Effector CD4-positive, alpha-beta T cell (primary cell): ENCODE measurements around the gene RPGRIP1L.
"Not testable (repeated sequence)": the region's sequence is repeated elsewhere in the genome, so short reads cannot be mapped to it uniquely, and the experiment has no call there.

Source experiments
- DNase-seq: peaks from one replicate; pipeline ENCODE4 v3.0.0-alpha.2; 2020

The RPGRIP1L gene

DNA sequence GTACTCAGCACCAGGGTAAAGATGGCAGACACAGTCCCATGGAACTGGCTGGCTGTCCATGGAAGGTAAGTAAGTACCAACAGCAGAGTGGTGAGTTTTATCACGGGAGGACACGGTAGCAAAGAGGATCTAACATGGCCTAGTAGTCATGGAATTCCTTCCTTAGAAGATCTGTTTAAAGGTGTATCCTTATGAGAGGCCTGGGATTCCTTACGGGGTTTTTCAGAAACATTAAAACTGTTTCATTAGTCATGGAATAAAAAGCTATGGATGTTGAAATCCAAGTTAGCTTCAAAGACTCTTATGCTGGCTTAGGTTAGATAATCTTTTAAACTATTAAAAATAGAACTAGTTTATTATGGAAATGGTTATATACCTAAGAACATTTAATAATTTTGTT lies 7.7 kb upstream of the RPGRIP1L start:
- DNase-seq: no peak

DNA sequence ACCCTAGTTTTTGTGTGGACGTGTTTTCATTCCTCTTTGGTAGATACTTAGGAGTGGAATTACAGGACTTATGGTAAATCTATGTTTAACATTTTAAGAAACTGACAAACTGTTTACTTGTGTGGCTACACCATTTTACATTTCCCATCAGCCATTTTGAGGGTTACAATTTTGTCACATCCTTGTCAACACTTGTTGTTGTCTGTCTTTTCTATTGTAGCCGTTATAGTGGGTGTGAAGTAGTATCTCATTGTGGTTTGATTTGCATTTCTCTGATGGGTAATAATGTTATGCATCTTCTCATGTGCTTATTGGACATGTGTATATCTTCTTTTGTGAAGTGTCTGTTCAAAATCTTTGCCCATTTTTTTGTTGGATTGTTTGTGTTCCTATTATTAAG lies 4.8 kb upstream of the RPGRIP1L start:
- no peak for DNase-seq

DNA sequence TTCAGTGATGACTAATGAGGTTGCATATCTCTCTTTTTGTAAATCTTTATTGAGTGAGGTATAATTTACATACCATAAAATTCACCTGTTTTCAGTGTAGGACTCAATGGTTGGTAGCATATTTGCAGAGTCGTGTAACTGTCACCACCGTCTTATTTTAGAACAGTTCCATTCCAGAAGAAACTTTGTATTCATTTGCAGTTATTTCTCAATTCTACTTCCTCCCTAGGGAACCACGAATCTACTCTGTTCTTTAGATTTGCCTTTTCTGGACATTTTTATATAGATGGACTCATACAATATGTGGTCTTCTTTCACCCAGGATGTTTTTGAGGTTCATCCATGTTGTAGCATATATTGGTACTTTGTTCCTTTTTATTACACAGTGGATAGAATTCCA lies 4.0 kb upstream of the RPGRIP1L start:
- DNase-seq: no peak

DNA sequence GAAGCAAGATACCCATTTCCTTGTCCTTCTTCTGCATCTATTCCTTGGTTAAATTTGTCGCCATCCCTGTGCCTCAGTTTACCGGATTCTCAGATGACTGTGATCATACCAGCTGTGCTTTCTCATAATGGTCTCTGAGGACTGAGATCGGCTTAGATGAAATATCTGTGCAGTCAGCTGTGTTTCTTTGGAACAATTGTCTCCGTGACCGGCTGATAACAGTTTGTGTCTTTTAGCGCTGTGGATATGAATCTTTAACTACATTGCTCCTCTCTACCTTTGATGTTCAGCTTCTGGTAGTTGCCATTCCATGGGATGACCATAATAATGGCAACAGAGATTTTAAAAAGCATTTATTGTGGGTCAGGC lies 770 bp upstream of the RPGRIP1L start:
- no peak for DNase-seq

DNA sequence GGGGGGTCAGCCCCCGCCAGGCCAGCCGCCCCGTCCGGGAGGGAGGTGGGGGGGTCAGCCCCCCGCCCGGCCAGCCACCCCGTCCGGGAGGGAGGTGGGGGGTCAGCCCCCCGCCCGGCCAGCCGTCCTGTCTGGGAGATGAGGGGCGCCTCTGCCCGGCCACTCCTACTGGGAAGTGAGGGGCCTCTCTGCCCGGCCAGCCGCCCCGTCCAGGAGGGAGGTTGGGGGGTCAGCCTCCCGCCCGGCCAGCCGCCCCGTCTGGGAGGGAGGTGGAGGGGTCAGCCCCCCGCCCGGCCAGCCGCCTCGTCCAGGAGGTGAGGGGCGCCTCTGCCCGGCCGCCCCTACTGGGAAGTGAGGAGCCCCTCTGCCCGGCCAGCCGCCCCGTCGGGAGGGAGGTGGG lies 5.4 kb downstream of the RPGRIP1L start:
- not testable (repeated sequence) for DNase-seq

DNA sequence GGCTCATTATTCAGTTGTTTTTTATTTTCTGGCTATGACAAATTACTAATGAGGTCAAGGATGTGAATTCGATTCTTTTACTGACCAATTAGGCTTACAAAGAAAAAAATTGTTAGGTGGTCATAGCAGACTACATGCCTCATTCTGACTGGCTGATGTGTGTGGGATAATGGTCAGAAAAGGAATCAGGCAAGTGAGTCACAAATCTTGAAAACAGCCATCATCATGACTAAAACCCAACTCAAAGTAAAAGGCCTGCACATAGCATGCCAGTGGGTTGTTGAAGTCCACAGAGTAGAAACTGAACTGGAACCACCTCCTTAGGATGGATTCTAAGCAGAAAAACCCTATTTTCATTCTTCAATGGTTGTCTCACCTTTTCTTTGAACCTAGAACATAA lies 8.6 kb downstream of the RPGRIP1L start:
- no peak for DNase-seq

DNA sequence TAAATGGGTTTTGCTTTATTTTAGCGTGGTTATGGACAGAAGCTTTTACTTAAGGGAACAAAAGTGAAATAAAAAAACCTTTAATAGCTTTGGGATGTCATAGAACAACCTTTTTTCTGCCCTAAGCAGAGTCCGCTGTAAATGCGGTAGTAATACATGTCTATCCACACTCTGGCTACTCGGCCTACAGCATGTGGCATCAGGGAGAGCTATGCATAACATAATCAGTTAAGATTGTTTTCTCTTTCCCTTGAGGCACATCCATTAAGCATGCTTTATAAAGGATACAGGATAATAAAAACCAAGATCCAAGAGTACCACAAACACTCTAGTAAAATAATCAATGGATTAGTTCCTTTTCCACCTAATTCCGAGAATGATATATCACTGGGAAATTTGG lies 10.3 kb downstream of the RPGRIP1L start:
- no peak for DNase-seq

DNA sequence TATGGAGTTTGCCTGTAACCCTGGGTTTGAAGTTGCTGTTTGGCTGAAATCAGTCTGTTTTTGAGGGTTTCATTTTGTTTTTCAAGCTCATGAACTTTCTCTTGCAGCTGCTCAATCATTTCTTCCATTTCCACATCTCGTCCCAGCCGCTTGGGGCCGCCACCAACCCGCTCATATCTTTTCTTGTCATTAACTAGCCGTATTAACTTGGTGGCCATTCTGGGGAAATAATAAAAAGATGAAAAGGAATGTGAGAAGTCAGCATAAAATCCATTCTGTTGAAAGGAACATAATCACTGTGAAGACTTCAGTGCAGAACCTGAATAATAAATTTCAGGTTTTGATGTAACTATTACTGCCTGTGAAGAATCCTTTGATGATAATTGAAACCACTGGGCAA lies 11.5 kb downstream of the RPGRIP1L start:
- DNase-seq: no peak

DNA sequence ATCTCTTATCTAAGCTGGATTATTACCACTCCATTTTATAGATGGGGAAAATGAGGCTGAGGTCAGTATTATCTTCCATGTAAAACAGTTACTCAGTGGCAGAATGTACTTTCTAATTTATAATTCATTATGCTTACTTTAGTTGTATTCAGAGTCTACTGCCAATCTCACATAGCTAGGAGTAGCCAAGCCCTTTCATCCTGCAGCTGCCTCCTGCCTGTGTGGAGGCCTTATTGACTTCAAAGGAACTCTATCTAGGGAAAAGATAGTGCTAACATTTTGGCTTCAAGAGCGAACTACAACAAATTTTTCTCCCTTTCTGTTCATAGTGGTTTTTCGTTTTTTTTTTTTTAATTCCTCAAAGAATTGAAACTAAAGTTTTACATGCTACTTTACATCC lies 12.9 kb downstream of the RPGRIP1L start:
- DNase-seq: no peak

DNA sequence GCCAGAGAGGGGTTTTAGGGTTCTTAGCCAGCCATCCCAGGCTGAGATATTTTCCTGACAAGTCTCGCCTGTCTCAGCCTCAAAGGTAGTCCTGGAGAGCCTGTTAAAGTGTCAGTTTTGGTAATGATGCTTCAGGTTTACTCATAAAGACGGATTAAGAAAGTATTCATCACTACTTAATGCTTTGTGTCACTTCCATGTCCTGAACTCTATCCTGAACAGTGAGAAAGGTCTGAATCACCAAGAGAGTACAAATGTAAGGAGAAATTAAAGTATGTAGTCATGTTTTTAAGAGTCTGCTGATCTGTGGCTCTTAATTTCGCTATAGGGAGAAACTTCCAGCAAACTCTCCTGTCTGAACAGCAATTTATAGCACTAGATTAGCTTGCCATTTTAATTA lies 14.0 kb downstream of the RPGRIP1L start:
- DNase-seq: no peak

DNA sequence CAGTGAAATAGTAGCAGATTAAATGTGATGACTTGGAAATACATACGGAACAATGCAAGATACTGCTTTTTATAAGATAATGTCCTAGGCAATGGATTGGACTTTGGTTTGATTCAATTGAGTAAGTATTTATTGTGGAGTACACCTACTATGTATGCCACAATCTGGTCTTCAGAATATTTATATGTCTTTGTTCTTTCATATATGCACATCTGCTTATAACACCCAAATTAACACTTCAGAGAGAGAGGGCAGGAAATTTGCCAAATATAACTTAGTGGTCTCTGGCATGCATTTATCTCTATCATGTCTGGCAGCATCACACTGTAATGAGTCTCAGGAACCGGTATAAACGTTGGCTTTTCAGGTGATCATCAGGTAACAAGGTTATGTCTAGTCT lies 16.9 kb downstream of the RPGRIP1L start:
- no peak for DNase-seq

DNA sequence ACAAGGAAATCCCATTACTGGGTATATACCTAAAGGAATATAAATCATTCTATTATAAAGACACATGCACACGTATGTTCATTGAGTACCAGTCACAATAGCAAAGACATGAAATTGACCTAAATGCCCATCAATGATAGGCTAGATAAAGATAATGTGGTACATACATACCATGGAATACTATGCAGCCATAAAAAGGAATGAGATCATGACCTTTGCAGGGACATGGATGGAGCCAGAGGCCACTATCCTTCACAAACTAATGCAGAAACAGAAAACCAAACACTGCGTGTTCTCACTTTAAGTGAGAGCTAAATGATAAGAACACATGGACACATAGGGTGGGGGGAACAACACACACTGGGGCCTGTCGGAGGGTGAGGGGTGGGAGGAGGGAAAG lies 18.3 kb downstream of the RPGRIP1L start:
- DNase-seq: not testable (repeated sequence)

DNA sequence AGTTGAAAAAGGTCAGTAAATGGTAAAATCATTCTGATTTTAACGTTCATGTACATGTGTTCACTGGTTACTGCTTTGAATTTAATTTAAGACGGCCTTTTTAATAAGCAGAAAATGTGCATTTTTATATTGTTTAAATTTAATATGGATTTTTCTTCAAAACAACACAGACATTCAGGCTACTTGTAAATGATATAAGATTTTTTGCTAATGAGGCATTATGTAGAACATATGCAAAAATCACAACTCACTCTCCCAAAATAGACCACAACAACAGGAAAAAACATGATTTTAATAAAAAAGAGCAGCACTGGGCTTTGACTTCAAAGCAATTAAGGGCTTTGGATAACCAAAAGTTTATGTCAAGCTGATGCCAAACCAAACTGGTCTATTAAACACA lies 22.3 kb downstream of the RPGRIP1L start:
- no peak for DNase-seq

DNA sequence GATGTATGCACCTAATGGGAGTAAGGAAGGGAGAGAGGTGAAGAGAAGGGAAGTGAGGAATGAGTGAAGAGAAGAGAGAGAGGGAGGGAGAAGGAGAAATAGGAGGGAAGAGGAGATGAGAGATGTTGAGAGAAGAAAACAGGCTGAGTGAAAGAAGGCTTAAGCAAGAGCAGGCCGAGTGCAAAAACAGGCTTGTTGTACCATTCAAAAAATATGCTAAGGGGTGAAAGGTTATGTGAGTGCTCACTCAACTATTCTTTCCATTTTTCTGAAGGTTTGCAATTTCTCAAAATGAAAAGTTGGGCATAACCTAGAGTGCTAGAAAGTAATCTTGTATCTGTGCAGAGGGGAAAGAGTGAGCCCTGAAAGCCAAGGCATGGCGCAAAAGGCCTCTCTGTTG lies 22.9 kb downstream of the RPGRIP1L start:
- no peak for DNase-seq

DNA sequence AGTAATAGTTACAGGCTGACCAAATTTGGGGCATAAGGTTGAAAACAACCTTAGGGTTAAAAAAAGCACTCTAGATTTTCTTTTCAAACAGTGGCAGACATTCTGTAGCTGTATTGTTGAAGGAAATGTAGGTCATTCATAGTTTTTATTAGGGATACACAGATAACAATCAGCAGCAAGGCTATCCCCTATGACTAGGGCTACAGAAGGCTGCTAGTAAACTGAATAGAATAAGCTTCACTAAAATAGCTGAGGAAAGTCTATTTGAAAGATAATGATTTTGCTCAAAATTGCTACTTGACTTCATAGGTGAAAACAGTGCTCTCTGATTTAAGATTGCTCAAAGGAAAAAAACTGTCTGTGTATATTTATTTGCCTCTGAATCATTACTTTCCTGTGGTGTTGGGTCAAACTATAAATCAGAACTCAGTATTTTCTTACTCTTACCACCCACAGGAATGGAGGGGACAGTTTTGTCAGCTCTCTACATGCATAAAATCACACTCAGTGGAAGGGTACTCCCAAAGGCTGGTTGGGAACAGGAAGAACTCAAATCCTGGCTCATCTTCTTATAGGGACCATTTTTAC lies 24.8 kb downstream of the RPGRIP1L start:
- DNase-seq: no peak

DNA sequence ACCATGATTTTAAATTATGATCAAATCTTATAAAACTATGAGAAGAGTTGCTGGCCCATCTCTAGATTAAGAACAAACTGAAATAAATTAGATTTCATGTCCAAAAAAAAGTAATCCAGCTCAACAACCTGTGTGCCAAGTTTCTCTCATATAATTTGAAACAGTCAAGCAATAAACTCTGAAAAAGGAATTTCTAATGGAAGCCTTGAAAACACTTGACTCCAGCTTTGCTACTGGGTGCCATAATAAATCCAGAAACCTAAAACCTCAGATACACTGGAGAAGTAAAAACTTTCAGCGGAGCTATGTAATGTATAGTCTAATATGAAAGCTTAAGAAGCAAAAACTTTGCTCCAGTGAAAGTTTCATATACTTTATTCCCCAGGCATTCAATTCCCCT lies 25.5 kb downstream of the RPGRIP1L start:
- no peak for DNase-seq

DNA sequence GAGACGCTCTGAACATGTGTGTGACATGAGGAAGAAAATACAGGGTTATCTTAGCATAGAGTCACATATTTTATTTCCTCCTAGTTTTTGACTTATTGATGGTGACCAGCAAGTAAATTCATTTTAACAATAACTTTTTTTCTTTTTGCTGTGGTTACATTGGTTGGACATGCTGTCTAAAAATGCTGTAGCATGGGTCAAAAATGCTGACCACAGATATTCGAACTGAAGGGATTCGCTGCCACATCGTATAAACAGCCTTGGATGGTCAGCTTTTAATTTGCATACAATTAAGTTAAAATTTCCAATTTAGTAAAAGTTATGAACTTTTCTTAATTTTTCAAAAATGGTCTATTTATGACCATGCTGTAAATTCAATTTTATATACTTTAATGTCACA lies 30.5 kb downstream of the RPGRIP1L start:
- no peak for DNase-seq

DNA sequence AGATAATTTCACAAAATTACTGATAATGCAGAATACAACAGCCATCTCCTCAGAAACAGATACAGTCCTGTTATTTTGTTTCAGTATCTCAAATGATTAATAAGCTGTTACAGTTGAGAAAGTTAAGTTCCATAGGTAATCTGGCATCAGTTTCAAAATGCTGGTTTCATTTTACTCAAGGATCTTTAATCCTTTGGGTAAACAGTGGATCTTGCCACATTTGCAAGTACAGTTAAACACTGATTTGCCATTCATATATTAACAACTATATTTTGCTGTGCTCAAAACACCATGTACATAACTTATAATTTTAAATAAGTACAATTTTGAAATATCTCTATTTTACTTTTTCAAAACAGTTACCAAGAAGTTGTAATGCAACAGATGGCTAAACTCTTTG lies 31.2 kb downstream of the RPGRIP1L start:
- DNase-seq: no peak

DNA sequence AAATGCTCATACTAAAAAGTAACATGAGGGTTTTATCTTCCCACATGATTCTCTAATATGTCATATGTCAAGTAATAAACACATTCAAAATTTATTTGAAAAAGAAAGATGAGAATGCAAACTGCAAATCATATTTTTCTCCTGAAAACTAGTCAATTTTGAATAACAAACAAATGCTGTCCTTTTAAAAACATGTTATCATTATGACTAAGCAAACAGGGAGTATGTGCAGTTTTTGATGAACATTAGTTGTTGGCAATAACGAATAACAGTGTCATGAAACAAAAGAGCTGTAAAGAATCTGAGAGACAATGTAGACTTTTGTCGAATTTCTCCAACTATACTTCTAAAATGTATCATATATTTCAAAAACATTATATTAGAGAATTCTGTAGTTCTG lies 34.8 kb downstream of the RPGRIP1L start:
- no peak for DNase-seq

DNA sequence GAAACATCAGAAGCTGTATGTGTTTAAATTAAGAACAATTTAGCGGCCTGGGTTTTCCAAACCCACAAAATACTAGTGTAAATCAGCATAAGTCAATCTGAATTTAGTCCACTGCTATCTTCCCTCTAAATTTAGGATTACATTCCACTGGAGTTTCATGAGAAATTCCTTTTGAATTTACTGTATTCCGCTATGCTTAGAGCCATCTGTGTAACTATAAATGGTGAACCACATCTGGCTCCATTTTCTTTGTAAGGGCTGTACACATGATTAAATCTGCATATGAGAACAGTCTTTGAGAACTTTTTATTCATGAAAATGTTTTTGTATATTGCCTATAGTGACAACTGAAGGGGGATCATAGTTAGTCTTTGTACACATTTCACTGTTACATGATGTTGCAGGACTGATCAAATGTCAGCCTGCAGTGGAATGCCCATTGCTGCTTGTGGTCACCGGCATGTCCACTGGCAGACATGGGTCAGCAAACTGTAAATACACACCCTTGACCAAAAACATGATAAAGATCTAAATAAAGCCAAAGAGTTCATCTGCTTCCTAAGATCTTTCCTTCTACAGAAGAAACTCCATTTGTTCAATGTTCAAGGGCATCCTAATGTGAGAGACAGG lies 36.8 kb downstream of the RPGRIP1L start:
- no peak for DNase-seq

DNA sequence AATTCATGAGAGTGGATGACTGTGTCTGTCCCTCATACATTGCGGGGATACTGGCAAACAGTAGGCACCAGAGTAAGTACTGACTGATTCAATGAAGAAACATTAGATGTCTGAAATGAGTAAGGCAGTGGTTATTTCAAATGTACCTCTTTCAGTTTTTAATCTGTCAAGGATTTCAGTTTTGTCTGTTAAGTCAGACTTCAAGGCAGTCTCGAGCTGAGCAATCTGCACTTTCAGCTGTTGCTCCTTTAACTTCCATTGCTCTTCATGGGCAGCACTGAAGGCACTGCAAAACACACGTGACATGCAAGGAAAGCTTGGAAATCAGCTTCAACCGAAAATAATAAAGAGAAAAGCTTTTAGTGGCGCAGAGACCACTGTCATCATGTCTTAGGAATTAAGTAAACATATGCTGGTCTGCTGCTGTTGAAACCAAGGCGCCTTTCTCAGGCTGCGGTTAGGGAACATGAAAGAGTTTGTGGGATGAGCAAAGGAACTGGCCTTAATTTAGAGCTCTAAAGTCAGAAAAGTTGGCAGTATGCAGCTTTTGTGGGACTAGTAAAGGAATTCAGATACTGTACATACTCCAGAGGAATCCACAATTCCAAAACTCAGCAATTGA lies 38.8 kb downstream of the RPGRIP1L start:
- no peak for DNase-seq

DNA sequence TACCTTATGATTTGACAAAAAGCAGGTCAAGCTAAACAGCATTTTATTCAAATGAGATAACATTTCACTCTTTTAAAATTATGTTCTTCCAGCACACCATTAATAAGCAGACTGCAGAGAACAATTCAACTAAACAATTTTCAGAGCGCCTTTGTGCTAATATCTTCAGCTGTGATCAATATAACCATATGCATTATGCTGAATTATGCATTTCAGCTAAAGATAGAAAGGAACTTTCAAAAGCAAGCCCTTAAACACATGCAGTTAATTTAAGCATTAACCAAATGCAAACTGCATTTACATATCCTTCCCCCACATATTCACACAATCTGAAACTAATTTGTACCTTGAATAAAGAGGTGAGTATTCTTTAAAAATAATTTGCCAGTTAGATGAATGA lies 41.6 kb downstream of the RPGRIP1L start:
- DNase-seq: no peak

DNA sequence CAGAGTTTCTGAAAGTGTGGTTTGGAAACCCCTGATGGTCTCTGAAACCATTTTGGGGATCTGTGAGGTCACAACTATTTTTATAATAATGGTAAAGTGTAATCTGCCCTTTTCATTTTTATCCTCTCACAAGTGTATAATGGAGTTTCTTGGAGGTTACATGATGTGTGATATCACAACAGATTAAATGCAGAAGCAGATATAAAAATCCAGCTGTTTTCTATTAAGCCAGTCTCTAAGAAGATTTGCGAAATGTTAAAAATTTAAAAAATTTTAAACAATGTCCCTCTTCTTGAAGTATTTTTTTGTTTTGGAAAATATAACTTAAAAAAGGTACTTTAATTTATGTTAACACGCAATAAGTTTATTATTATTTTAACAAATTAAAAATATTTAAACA lies 48.7 kb downstream of the RPGRIP1L start:
- DNase-seq: no peak

DNA sequence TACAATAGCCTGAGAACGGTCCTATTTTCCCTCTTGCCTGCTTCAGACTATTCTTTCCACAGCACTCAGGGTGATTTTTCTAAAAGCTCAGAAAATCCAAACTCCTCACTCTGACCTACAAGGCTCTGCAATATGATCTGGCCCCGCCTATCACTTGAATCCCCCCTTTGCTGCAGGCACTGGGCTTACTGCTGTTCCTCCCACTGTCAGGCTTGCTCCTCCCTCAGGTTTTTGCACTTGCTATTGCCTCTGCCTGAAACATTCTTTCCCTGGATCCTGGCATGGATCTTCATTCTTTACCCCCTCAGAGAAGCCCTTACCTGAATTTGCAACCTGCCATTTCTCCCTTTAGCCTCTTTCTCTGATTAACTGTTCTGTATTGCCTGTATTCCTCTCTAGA lies 52.3 kb downstream of the RPGRIP1L start:
- no peak for DNase-seq

DNA sequence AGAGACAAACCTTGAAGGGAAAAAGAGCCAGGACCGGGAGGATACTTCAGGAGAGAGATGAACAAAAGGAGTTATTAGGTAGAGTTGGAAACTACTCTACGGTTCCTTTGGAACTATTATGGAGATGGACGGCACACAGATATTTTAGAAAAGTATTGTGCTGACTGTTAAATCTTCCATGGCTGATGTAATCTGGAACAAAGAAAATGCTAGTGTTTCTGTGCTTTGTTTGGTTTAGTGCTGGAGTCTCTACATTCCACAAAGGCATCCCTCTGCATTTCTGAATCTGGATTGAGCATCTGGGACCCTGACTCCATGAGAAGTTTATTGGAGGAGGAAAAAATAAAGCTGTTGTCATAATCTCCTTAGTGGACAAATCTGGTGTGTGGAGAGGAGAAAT lies 57.2 kb downstream of the RPGRIP1L start:
- DNase-seq: no peak
